Fibroblast of skin of right biceps (primary cell): Measurements from ENCODE around the gene ITGA7.

Source experiments
- DNase-seq: peaks from one replicate; pipeline ENCODE4 v3.0.0-alpha.2; 2013

ITGA7 gene

DNA sequence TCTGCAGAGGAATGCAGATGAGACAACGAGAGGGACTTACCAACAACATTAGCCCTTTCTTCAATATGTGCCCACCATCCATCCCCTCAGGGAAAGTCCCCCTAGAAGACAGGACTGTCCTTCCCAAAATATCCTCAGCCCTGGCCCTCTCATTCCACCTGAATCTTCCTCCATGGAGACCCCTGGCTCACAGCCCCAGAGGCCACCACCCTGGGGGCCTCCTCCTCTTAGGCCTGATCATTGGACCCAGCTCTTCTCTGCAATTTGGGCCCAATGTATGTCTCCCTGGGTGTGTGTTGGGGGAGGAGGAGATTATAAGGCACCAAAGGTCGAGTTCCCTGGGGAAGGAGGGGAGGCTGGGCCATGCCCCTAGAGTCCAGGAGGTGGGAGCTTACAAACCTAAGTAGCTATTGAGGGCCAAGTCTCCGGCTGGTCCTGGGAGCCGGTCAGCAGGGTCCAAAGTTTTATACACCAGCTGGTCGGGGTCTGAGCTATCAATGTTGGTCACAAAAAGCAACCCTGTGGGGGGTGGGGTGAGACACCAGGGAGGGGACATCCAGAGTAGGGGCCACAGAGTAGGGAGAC is 8.1 kb downstream of the ITGA7 start:
- DNase-seq = no peak

DNA sequence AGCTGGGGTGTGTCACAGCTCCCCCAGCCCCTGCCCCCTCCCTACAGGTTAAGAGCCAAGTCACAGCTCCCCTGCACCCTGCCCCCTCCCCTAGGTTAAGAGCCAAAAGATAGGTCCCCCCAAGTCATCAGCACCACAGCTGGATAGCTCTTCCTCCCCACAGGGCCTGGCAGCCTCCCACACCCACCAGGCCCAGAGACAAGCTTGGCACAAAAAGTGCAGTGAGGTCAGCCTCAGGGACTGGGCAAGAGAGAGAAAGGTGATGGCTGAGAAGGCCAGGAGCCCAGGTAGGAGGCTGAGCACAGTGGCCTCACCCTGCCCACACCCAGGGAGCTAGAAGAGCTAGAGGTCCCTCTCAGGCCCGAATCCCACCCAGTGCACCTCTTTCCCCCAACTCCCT is 8.7 kb downstream of the ITGA7 start:
- no peak for DNase-seq

DNA sequence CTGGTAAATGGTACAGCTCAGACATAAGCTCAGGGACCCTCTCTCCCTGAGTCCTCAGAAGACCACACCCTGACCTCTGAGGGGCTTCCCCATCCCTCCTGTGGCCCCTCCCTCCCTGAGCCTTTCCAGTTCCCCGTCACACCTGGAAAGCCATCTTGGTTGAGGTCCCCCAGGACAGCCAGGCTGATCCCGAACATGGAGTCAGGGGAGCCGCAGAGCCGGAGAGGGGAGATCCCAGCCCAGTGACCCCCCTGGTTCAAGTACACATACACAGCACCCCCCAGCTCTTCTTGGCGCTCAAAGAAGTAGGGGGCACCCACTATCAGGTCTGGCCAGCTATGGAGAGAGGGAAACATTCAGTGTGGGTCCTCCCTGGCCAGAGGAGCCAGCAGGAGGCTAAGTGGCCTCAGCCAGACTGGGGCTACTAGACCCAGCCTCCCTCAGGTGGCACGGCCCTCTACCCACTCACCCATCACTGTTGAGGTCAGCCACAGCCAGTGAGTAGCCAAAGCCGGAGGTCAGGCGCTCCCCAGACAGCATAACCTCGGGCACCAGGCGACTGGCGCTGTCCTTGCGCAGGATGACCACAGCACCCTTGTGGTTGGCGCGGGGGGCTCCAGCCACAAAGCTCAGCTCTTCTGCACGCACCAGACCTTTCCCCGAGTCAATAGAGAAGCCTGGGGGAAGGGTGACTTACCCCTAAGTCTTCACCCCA is 9.3 kb downstream of the ITGA7 start:
- no peak for DNase-seq

DNA sequence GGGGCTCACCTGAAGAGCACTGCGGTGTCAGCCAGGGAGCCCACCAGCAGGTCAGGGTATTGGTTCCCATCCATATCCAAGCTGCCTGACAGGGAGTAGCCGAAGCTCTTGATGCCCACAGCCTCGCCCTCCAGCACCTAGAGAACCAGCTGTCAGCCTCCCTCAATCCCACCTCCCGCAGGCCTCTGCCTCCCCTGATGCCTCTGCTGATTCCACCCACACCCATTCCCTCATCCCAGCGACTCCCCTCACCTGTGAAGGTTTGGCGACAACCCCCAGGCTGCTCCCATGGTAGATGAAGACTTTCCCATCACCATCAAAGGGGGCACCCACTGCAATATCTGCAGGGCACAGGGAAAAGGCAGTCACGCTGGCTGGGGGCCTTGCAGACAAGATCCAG is 10.0 kb downstream of the ITGA7 start:
- no peak for DNase-seq

DNA sequence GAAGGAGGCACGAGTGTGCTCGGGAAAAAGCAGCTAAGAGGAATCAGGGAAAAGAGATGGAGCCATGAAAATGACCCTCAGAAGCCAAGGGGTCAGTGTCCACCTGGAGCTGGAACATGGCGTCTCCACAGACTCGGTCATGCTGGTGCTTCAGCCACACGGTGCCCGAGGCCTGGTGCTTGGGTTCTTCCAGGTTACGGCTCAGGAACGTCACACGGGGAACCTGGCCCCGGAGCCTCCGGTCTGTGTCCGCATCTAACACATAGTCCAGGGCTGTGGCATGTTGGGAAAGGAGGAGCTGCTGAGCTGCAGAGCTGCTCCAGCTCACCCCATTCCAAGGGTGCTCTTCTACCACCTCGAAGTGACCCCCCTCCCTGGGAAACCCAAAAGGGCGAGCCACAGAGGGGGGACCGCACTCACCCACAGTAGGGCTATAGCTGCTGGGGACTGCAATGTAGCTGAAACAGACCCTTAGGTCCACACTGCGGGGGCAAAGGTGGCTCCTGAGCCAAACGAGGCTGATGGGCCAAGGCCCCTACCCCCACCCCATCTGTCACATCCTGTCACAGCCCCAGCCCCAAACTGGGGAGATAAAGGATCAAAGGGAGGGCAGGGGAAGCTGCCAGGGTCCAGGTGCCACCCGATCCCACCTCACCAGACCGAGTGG is 10.8 kb downstream of the ITGA7 start:
- no peak for DNase-seq

DNA sequence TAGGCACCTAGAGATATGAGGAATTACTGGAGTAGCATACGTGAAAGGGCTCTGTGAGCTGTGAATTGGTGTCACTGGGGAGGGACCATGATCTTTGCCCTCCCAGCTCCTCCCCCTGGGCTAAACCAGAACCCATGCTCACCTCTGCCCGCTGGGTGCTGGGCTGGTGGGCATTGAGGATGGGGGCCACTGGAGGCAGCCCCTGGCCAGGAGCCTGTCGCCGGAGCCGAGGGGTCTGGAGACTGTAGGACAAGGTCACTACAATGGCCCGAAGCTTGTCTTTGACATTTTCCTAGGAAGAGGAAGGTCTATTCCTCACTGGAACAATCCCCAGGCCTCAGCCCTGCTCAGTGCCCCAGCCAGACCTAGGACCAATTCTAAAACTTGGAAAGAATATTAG is 11.6 kb downstream of the ITGA7 start:
- no peak for DNase-seq

DNA sequence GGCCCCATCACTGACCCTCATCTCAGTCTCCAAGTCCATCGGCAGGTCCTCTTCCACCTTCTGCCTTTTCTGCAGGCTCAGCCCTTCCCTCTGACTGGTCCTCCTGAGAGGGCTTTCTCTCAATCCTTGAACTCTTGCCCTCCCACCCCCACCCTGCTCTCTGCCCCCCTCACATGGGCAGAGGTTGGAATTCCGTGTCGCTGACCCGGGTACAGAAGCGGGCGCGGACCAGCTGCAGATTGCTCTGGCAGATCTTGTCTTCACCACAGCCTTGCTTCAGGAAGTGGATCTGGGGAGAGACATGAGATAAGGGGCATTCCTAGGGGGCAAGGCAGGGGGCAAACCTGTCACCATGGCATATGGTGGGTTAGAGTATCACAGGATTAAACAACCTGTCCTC is 12.4 kb downstream of the ITGA7 start:
- no peak for DNase-seq

DNA sequence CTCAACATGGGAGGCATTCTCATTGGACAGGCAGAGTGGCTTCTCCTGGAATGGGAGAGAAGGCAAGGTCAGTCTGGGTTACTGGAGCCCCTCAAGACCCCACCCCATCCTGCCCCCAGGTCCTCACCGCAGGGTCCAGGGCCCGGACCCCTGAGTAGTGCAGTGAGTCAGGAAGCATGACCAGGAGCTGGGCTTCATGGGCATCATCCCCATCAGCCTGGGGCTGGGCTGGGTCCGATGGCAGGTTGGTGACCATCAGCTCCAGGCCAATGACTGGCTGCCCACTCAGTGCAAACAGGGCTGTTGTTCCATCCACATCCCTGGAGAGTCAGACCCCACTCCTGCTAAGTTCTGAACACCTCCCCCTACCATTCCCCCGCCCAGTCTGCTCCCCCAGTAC is 13.1 kb downstream of the ITGA7 start:
- no peak for DNase-seq

DNA sequence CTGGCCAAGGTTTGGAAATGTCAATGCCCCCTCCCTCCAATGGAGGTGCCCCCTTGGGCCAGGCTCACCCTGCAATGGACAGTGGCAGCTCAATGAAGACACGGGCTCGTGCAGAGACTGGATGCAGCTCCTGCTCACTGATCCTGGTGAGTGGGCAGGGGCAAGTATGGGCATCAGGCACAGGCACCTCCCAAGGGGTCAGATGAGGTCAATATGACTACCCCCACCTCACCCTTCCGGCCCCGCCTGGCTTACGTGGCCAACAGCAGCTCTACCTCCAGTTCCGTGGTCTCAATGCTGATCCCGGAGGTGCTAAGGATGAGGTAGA is 13.6 kb downstream of the ITGA7 start:
- no peak for DNase-seq

DNA sequence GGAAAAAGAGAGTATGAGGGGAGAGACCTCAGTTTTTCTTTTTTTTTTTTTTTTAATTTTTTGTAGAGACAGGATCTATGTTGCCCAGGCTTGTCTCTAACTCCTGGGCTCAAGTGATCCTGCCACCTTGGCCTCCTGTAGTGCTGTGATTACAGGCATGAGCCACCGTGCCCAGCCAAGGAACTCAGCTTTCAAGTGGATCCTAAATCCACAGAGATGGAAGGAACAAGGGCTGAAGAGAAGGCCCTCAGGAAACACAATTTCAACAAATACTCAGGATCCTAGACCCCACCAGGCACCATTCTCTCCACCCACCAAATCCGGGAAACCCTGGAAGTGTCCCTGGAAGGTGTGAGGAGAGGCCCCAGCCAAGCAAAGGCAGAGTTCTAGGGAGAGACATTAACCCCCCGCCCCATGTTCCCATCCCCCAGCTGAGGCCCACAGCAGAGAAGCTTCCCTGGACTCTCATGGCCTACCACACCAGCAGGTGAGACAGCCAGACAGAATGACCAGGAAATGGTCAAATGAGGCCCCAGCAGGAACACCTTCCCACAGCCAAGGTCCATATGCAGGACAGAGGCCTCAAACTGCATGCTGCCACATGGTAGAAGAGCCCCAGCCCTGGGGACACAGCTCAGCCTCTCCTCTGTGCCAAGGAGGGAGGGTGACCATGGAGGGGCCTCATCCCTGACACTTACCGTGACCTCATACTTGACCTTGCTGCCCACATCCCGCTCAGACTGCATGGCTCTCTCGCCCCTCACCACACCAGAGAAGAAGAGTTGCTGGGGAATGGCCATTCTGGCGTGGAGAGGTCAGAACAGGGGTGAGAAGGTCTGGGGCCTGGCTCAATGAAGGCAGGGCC is 14.1 kb downstream of the ITGA7 start:
- DNase-seq = no peak

DNA sequence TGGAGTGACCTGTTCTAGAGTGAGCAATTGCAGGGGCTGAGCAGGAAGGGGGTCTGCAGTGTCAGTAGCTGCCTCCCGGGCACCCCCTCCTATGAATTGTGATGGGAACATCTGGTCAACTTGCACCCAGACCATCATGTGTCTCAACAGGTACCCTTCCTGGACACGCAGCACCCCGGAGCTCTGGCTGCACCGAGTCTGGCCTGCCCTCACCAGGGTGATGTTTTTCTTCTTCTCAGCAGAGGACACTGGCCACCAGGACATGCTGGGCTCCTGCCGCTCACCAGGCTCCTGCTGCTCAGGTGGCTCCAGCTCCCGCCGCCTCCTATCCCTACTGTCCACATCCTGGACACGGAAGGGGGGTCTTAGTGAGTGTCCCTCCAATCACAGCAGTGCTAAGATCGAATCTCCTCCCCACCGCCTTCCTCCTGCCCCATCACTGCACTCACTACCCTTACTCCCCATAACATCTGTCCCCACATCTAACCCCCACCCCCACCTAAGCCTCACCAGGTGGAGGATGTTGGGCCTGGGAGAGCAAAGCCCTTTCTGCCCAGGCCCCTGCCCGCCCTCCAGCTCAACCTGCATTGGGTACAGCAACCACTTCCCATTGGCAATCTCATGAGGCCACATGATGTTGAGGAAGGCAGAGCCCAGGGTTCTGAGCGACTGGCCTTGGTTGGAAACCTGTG is 14.9 kb downstream of the ITGA7 start:
- DNase-seq = no peak

DNA sequence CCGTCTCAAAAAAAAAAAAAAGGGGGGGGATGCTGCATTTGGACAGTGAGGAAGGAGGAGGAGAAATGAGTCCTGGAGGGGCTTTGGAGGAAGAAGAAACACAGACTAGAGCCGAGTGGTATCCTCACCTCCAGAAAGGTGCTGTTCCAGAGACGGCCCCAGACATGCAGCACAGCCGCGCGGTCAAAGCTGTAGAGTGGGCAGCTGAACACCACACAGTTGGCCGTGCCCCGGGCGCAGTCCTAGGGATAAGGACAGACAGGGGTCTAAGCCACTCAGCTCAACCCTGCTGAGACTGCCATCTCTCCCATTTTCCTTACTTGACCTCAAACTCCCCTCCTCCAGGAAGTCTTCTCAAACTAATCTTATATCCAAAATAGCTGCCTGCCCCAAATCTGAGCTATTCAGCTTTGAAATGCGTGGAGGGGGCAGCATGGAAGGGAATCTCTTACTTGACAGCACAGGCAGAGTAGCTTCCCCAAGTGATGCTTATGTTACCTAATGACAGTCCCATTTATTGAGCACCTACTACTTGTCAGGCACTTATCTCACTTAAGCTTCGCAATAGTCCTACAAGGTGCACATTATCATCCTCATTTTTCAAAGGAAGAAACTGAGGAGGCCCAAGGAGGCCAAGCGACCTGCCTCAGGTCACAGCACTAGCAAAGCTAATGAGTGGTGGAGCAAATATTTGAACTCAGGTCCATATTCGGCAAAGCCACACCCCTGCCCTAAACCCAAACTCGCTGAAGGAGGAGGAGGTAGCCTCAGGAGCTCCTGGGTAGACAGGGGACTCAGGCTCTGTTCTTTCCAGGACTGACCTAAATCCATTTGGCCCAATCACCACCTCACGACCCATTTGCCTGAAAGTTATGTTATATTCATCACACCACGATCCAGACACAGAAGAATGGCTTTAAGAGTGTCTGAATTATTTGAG is 18.7 kb downstream of the ITGA7 start:
- no peak for DNase-seq

DNA sequence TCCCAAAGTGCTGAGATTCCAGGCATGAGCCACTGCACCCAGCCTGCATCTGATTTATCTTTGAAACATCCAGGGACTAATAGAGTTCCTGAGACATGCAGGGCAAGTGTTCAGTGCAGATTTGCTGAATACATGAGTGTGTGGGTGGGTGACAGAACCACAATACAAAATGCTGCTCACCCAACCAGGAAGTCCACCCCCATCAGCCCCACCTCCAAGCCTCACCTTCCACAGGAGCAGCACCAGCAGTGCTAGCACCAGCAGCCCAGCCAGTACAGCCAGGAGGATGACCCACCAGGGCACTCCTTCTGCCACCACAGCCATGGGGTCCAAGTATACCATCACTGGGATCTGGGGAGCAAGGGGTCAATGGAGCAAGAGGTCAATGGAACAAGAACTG is 20.0 kb downstream of the ITGA7 start:
- no peak for DNase-seq

DNA sequence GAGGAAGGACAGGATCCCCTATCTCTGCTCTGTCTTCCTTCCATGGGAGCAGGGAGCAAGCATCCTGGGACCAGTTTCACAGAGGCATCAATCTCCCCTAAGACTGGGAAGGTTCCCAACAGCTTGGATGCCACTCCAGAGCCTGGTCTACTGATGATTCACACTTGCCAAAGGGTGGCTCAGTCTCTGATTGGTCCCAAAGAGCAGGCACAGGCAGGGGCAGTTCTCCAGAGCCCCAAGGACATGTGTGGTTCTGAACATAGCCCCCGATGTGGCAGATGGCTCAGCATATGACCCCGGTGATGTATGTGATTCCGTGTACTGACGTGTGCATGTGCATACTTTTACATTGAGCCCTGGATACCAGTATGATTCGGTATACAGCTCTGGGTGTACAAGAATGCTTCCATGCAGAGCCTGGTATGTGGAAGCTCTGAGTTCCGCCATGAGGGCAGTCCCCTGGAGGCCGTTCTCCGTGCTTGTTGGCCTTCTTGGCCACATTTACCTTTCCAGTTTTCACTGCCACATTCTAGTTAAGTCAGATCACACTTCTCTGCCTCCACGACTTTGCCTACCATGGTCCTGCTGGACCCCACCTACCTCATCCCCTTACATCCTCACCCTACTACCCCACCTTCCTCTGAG is 21.2 kb downstream of the ITGA7 start:
- no peak for DNase-seq

DNA sequence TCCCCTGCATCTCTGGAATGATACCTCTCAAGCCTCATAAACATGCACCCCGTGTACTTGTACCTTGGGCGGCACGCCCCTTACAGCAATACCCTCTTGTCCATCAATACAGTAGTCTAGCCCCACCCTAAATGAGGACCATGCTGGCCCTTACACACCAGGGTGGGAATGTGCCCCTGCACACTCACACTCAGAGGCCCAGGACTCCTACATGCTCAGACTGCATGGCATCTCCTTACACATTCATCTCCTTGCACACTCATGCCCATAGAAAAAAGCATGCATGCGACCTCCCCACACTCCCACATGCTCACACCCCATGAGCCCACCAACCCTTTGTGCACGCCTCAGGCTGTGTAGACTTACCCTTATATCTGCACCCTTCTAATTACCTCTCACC is 22.0 kb downstream of the ITGA7 start:
- no peak for DNase-seq

DNA sequence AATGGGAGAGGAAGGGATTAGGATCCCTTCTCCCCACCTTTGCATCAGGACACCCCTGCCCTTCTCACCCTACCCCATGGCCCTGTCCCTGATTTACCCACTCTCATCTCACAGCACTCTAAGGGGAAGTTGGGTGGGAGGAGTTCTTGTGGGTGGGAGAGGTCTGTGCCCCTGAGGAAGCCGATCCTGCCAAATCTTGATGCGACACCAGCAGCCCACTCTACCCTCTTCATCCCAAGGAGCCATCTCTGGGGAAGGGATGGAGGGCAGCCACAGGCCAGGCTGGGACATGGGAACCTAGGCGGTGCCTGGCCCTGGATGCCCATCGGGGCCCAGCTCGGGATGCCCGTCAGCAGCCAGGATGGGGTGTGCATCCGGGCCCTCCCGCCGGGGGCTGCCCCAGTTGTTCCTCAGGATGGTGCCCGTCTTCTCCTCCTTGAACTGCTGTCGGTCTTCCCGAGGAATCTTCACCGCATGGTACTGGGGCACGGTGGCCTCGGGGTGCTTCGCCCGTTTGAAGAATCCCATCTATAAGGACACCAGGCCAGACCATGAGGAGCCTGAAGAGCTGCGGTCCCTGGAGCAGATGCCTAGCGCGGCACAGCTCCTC is 22.8 kb downstream of the ITGA7 start:
- no peak for DNase-seq

DNA sequence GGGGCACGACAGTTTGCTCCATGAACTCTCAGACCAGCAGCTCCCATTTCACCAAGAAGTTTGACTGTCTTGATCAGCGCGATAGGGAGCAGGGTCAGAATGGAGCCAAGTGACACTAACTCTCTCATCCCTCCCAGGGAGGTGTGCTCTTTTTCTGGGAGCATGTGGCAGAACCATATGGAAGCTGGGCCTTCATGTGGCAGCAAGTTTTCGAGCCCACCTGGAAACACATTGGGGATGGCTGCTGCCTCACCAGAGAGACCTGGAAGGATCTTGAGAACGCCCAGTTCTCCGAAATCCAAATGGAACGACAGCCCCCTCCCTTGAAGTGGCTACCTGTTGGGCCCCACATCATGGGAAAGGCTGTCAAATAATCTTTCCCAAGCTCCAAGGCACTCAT is 24.0 kb downstream of the ITGA7 start:
- no peak for DNase-seq

DNA sequence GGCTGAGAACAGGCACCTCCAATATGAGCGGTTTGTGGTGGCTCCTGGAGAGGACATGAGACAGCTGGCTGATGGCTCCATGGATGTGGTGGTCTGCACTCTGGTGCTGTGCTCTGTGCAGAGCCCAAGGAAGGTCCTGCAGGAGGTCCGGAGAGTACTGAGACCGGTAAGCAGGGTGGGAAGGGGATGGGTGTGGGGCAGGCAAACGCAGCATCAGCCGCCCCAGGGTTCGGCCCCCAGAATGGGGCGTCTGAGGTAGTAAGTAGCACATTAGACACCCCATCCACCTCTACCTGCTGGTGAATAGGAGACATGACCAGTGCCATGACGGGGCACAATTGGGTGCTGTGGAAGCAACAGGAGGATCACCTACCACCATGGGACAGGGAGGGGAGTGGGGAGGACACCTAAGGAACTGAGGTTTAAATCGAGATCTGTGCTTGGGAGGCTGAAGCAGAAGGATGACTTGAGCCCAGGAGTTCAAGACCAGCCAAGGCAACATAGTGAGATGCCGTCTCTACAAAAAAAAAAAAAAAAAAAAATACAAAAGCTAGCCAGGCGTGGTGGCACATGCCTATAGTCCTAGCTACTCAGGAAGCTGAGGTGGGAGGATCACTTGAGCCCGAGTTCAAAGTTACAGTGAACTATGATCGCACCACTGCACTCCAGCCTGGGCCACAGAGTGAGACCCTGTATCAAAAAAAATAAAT is 25.5 kb downstream of the ITGA7 start:
- DNase-seq = no peak

DNA sequence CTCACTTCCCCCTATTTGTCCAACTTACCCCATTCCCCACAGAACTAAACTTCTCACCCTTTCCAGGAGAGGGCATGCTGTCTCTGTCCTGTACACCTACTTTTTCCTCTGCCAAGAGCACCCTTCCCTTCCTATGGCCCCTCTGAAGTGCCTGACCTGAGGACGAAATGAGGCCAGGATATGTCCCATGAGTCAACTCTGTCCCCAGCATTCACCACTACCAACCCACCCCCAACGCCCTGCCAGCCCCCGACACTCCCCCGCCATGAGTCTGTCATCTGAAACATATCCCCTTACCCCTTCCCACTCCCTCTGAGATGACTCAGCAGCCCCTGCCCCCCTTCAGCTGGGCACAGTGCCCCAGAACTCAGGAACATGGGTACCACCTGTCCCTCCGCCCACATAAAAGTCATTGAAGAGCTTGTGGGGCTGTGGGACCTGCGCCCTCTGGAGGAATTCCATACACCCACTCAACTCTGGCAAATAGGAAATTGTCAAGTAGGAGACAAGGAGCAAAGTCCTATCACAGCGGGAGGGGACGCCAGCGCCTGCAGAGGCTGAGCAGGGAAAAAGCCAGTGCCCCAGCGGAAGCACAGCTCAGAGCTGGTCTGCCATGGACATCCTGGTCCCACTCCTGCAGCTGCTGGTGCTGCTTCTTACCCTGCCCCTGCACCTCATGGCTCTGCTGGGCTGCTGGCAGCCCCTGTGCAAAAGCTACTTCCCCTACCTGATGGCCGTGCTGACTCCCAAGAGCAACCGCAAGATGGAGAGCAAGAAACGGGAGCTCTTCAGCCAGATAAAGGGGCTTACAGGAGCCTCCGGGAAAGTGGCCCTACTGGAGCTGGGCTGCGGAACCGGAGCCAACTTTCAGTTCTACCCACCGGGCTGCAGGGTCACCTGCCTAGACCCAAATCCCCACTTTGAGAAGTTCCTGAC is 26.3 kb downstream of the ITGA7 start:
- peak; percentile 55 for DNase-seq
